Fibroblast of pulmonary artery (primary cell): ENCODE results near the gene SLC16A14.

Source experiments
- DNase-seq: peaks from one replicate; pipeline ENCODE4 v3.0.0-alpha.2; 2010; ENCODE audit warnings: low read depth
- H3K4me3 ChIP-seq: replicated peaks from 2 replicates; pipeline ENCODE4 v1.5.1; 2011; ENCODE audit warnings: low read depth, mild to moderate bottlenecking, control low read depth, low read length, moderate library complexity
- TF ChIP-seq, protein P1 (sequence below): IDR thresholded peaks from 2 replicates; pipeline ENCODE4 v1.5.1; 2011; ENCODE audit warnings: mild to moderate bottlenecking, control low read depth, low read length, inconsistent platforms; ENCODE audit errors: missing control alignments

Gene SLC16A14

DNA sequence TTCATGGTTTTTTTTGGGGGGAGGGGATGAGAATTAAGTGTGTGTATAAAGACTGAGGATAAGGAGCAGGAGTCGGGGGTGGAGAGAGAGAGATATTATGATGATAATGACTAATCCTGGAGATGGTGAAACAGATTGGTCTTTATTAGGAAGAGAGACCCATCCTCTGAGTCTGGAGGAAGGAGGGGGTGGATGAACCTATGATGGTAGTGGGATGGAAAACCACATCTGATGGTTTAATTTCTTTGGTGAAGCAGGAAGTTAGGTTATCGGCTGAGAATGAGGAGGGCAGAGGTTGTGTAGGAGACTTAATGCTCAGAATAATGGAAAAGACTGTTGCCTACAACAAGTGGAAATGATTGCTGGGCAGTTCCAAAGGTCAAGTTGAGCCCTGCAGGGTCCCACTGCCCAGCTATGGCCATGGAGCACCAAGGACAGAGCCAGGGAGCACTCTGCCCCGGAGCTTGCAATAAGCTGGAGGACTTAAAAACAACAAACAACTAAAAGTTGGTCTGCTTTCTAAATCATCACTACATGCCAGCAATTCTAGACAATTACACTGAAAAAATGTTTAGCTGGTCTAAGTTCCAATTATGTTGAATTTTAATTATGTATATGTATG, 7.9 kb downstream of the SLC16A14 start:
- TF ChIP-seq, protein P1, sequence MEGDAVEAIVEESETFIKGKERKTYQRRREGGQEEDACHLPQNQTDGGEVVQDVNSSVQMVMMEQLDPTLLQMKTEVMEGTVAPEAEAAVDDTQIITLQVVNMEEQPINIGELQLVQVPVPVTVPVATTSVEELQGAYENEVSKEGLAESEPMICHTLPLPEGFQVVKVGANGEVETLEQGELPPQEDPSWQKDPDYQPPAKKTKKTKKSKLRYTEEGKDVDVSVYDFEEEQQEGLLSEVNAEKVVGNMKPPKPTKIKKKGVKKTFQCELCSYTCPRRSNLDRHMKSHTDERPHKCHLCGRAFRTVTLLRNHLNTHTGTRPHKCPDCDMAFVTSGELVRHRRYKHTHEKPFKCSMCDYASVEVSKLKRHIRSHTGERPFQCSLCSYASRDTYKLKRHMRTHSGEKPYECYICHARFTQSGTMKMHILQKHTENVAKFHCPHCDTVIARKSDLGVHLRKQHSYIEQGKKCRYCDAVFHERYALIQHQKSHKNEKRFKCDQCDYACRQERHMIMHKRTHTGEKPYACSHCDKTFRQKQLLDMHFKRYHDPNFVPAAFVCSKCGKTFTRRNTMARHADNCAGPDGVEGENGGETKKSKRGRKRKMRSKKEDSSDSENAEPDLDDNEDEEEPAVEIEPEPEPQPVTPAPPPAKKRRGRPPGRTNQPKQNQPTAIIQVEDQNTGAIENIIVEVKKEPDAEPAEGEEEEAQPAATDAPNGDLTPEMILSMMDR: no peak
- H3K4me3 ChIP-seq: no peak overlapping the region
- DNase-seq: no peak

DNA sequence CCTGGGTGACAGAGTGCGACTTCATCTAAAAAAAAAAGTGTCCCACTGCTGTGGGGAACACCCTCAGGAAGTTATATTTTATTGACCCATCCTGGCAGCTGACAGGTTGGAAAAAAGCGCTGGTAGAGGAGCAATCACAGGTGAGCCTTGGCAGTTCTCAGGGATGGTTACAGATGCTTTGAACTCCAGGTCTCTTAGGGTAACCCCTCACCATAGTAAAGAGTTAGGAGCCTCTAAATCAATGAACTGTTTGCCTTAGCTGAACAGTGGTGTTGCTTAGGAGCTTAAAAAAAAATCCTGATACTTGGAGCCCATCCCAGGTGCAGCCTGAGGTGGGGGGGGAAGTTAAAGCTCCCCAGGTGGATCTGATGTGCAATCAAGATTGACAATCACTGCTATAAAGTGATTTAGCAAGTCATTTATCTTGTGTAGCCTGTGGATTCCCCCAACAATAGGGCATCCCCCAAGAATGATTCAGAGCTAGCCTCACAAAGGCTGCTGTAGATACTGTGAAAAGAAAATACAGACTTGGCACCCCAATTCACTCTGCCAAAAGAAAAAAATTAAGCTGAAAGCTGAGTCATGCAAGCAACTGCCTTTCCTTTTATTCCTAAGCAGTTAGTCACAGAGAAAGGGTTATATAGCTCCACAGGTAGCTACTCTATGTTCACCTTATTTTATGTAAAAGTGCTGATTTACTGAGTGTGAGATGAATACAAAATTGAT, 14.8 kb downstream of the SLC16A14 start:
- no peak overlapping the region for H3K4me3 ChIP-seq
- DNase-seq: peak; percentile 49
- TF ChIP-seq, protein P1: no peak

DNA sequence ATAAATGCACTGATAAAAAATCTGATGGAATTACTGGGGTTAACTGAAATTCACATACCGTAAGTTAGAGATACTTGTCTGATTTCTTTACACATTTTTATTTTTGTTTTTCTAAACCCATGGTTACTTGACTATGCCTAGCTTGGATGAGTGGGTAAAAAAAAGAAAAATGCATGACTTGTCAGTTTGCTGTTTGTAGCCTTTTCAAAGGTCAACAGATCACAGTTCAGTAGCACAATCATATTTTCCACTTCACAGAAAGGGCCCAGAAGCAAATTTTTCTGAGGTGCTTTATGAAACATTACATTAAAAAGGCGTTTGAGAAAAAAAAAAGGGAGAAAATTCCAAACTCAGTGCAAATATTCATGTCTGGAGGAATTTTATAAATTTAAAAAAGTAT, 16.4 kb downstream of the SLC16A14 start:
- DNase-seq: peak; percentile 4
- H3K4me3 ChIP-seq: no peak overlapping the region
- TF ChIP-seq, protein P1: no peak

DNA sequence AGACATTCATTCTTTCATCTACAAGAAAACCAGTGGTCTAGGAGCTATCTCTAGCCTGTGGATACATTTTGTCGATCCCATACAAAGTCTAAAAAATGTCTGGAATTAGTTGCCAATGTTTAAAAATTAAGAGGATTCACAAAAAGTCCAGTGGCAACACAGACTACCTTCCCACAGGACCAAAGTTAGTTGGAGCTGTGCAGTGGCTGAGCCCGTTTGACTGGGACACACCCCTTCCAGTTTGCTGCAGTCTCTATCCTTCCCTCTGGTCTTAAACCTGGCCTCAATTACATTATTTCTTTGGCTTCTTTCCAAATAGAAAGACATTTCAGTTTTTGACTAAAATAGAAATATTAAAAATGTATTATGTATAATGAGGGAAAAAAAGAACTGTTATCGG, 18.6 kb downstream of the SLC16A14 start:
- TF ChIP-seq, protein P1: no peak
- DNase-seq: no peak
- no peak overlapping the region for H3K4me3 ChIP-seq

DNA sequence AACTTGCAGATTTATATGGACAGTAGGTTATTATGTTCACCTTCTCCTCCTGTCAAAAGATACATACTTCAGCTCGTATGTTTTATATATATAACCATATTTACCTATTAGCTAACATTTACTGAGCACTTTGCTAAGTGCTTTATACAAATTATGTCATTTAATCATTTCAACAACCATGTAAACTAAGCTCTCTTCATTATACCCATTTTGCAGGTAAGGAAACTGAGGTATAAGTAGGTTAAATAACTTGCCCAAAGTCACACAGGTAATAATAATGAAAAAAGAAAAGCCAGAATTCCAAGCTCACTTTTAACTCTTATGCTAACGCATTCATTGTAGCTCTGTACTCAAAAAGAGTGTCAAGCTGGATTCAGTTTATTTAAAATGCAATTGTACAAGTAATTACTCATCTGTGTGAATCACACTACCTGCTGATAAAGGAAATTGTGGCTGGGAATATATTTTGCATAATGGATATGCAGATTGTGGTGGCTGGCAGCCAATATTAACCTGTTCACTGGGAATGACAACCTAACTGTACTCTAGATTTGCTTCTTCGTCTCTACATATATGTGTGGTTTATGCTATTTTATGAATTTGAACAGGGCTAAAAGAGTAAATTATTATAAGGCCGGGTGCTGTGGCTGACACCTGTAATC, 20.6 kb downstream of the SLC16A14 start:
- TF ChIP-seq, protein P1: no peak
- H3K4me3 ChIP-seq: no peak overlapping the region
- DNase-seq: no peak

DNA sequence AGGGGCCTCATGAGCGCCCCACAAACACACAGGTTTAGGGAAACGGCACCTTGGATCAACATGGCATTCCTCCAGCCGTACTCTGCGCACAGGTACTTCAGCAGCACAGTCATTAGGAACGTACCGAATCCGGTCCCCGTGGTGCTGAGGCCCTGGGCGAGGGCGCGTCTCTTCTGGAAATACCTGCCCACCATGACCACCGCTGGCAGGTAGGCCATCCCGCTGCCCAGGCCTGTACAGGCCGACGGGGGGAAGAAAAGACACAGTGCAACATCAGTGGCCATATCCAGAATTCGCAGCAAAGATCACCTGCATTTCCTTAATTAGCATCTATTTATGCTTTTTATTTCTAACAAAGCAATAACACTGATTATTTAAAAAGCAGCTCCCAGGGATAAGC, 22.2 kb downstream of the SLC16A14 start:
- TF ChIP-seq, protein P1: no peak
- no peak for DNase-seq

More for the DNA sequence above, 22.2 kb downstream of the SLC16A14 start:
- no peak overlapping the region for H3K4me3 ChIP-seq
